PC-9 (cell line): ENCODE results near the gene IGFL1. TPM values are rescaled to one million over a fixed set of nuclear protein-coding genes. Genes with fewer than 3 reads are reported as not detected.

ENCODE experiments used
- BruUV-seq: library from RNA; stranded (reverse); fragments of 400-500 nt; replicated peaks from 2 replicates; lab custom pipeline; 2021; lab: Mats Ljungman, UMichigan
- CTCF ChIA-PET: fragments of 300-600 bp; sonication (Branson Sonifier 250); formaldehyde crosslinking; loops from one replicate; lab custom pipeline; 2022; ENCODE audit warnings: antibody characterized with exemption; lab: Charles Lee
- POLR2A ChIA-PET: fragments of 300-600 bp; sonication (Branson Sonifier 250); formaldehyde crosslinking; loops from one replicate; lab custom pipeline; 2022; ENCODE audit warnings: antibody characterized with exemption; ENCODE audit not compliant: unreplicated experiment; lab: Charles Lee
- DNase-seq, 2 experiments: peaks; one replicate each; pipeline versions ENCODE4 v3.0.0 to v3.0.0-alpha.2; 2015 to 2022; ENCODE audit warnings: mixed read lengths in 1 of 2
- H2AFZ ChIP-seq: fragments of 200-600 bp; sonication (generic); 2 replicates; pipeline ENCODE4 v1.8.1; 2017; ENCODE audit warnings: antibody characterized with exemption
- H3F3A ChIP-seq: fragments of 200-600 bp; sonication (generic); 2 replicates; pipeline ENCODE4 v1.8.1; 2017; ENCODE audit warnings: antibody characterized with exemption, mild to moderate bottlenecking, low read depth; ENCODE audit not compliant: insufficient read depth
- H3K27ac ChIP-seq: fragments of 200-600 bp; sonication (generic); 2 replicates; pipeline ENCODE4 v1.6.1; 2016; ENCODE audit warnings: mixed run types
- H3K27me3 ChIP-seq: fragments of 200-600 bp; sonication (generic); 2 replicates; pipeline ENCODE4 v1.6.1; 2016; ENCODE audit warnings: low read depth, mixed run types; ENCODE audit not compliant: insufficient read depth
- H3K36me3 ChIP-seq: fragments of 200-600 bp; sonication (generic); 2 replicates; pipeline ENCODE4 v1.6.1; 2016; ENCODE audit warnings: low read depth, mixed run types
- H3K4me1 ChIP-seq: fragments of 200-600 bp; sonication (generic); replicated peaks from 2 replicates; pipeline ENCODE4 v1.6.1; 2016; ENCODE audit warnings: mixed run types; ENCODE audit not compliant: insufficient read depth
- H3K4me2 ChIP-seq: fragments of 200-600 bp; sonication (generic); 2 replicates; pipeline ENCODE4 v1.6.1; 2017; ENCODE audit warnings: mixed run types
- H3K4me3 ChIP-seq: fragments of 200-600 bp; sonication (generic); 2 replicates; pipeline ENCODE4 v1.6.1; 2016; ENCODE audit warnings: mixed run types
- H3K79me2 ChIP-seq: fragments of 200-600 bp; sonication (generic); 2 replicates; pipeline ENCODE4 v1.6.1; 2017; ENCODE audit warnings: low read depth, mixed run types
- H3K9me2 ChIP-seq: fragments of 200-600 bp; sonication (generic); 2 replicates; pipeline ENCODE4 v1.8.1; 2017; ENCODE audit warnings: mild to moderate bottlenecking; ENCODE audit not compliant: insufficient read depth
- H3K9me3 ChIP-seq: fragments of 200-600 bp; sonication (generic); 2 replicates; pipeline ENCODE4 v1.8.1; 2016; ENCODE audit warnings: low read depth; ENCODE audit not compliant: insufficient read depth
- H4K20me1 ChIP-seq: fragments of 200-600 bp; sonication (generic); 2 replicates; pipeline ENCODE4 v1.8.1; 2017; ENCODE audit not compliant: insufficient read depth
- CTCF ChIP-seq: fragments of 200-600 bp; sonication (generic); conservative IDR thresholded peaks from 2 replicates; pipeline ENCODE4 v1.6.1; 2017; ENCODE audit warnings: mixed run types, antibody characterized with exemption, mild to moderate bottlenecking, moderate library complexity
- EZH2 ChIP-seq: fragments of 200-600 bp; sonication (generic); IDR thresholded peaks from 2 replicates; pipeline ENCODE4 v1.8.0; 2017; ENCODE audit warnings: antibody characterized with exemption, low read depth
- intact Hi-C: fragments of 100-400 bp; cut with micrococcal nuclease; formaldehyde crosslinking; loops from one replicate; pipeline ENCODE4 v1.10.0; 2022; ENCODE audit not compliant: unreplicated experiment
- total RNA-seq: library from RNA; stranded (reverse); gene quantifications from 2 replicates; pipeline ENCODE4 v1.2.3, GENCODE V29; 2021

Gene IGFL1
- total RNA-seq, 1 experiment from 2014 or later: 2.6 TPM

GRCh38 chr19:46201454-46202310 is 27.9 kb upstream of the IGFL1 start:
- H4K20me1 ChIP-seq: peaks cover 36% of the 10 kb centered on the region
- H3K9me2 ChIP-seq: no peaks in the 10 kb centered on the region
- peaks cover 49% of the 10 kb centered on the region for H3K79me2 ChIP-seq
- H3K27me3 ChIP-seq: no peaks in the 10 kb centered on the region
- peak; percentile 78 to 90 for DNase-seq
- no peak overlapping the region for H2AFZ ChIP-seq
- TF ChIP-seq CTCF (no peak), EZH2 (no peak)
- peak overlapping the region; percentile 97 for H3K27ac ChIP-seq
- no TSS peak for BruUV-seq
- no peaks in the 10 kb centered on the region; the same call in 1 of the 2 replicates for H3K9me3 ChIP-seq
- peak overlapping the region; percentile 65 for H3K4me3 ChIP-seq
- peaks cover 89% of the 10 kb centered on the region for H3F3A ChIP-seq
- CTCF ChIA-PET: interaction anchor here (0.5 to 1.2 kb wide), 2 partner anchors 30 to 168 kb away, joined by 3 to 6 read pairs; no protein-coding TSS in a partner anchor
- intact Hi-C loops: loop anchor here (2.0 kb wide), 1 partner anchor 31 kb away; no protein-coding TSS in a partner anchor
- peaks cover 85% of the 10 kb centered on the region for H3K4me1 ChIP-seq
- peak overlapping the region; percentile 90 for H3K4me2 ChIP-seq
- H3K36me3 ChIP-seq: peaks cover 46% of the 10 kb centered on the region
- POLR2A ChIA-PET: interaction anchor here (0.7 to 1.3 kb wide), 4 partner anchors 8 to 30 kb away, joined by 3 to 5 read pairs (median 3); no protein-coding TSS in a partner anchor

DNA sequence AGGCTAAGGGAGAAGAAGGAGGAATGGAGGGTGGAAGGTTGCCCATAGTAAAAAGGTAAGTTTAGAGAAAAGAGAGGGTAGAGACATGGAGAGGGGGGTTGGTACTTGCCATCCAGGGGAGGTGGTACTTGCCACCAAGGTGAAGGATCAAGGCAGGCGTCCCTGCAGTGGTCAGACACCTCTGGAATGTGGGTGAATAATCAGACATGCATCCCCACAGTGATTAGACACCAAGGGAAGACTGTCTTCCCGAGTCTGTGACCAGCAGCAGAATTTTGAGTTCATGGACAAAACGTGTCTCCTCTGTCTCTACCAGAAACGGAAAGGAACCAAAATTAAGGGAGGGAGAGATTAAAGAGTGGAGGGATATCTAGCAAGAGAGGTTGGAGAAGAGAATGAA is 27.1 kb upstream of the IGFL1 start:
- H2AFZ ChIP-seq: no peak overlapping the region
- ChIA-PET CTCF (interaction anchor here (0.5 kb wide), 1 partner anchor 168 kb away, joined by 6 read pairs; no protein-coding TSS in a partner anchor), POLR2A (no interaction called here)
- H3K4me1 ChIP-seq: peaks cover 85% of the 10 kb centered on the region
- intact Hi-C loops: loop anchor here (2.0 kb wide), 1 partner anchor 30 kb away; no protein-coding TSS in a partner anchor
- peak in 1 of 2 experiments; percentile 74 for DNase-seq
- TF ChIP-seq CTCF (peak; percentile 24; the same call in 1 of the 2 replicates), EZH2 (no peak)
- peaks cover 30% of the 10 kb centered on the region for H4K20me1 ChIP-seq
- H3K4me3 ChIP-seq: peak overlapping the region; percentile 65
- no peaks in the 10 kb centered on the region; the same call in 1 of the 2 replicates for H3K9me3 ChIP-seq
- no peaks in the 10 kb centered on the region for H3K27me3 ChIP-seq
- peak overlapping the region; percentile 90 for H3K4me2 ChIP-seq
- H3K79me2 ChIP-seq: peaks cover 49% of the 10 kb centered on the region
- TSS peak; percentile 57 for BruUV-seq
- H3K27ac ChIP-seq: peak overlapping the region; percentile 97
- peaks cover 46% of the 10 kb centered on the region for H3K36me3 ChIP-seq
- peaks cover 82% of the 10 kb centered on the region for H3F3A ChIP-seq
- H3K9me2 ChIP-seq: no peaks in the 10 kb centered on the region
